GM23338 (cell line): Measurements from ENCODE around the gene NXPE4. TPM values are rescaled to one million over a fixed set of nuclear protein-coding genes. Genes with fewer than 3 reads are reported as not detected.

ENCODE experiments used
- ATAC-seq: fragments of 200-7000 bp; cut with Tn5 transposase; 3 replicates; pipeline ENCODE4 v1.9.1; 2020
- DNase-seq: peaks from one replicate; pipeline ENCODE4 v3.0.0-alpha.2; 2015; ENCODE audit warnings: low spot score
- H2AFZ ChIP-seq: fragments of 200-600 bp; sonication (generic); 2 replicates; pipeline ENCODE4 v1.8.0; 2016; ENCODE audit warnings: antibody characterized with exemption, mild to moderate bottlenecking, moderate library complexity
- H3F3A ChIP-seq: fragments of 200-600 bp; sonication (generic); replicated peaks from 2 replicates; pipeline ENCODE4 v1.8.0; 2017; ENCODE audit warnings: antibody characterized with exemption, mixed run types, low read depth
- H3K27ac ChIP-seq: fragments of 200-600 bp; sonication (generic); 2 replicates; pipeline ENCODE4 v1.6.1; 2016; ENCODE audit warnings: low read depth
- H3K27me3 ChIP-seq: fragments of 200-600 bp; sonication (generic); 2 replicates; pipeline ENCODE4 v1.8.0; 2016; ENCODE audit warnings: mild to moderate bottlenecking, mixed run types, moderate library complexity; ENCODE audit not compliant: insufficient read depth
- H3K36me3 ChIP-seq: fragments of 200-600 bp; sonication (generic); 2 replicates; pipeline ENCODE4 v1.8.0; 2016; ENCODE audit warnings: mild to moderate bottlenecking; ENCODE audit not compliant: insufficient read depth
- H3K4me1 ChIP-seq: fragments of 200-600 bp; sonication (generic); 2 replicates; pipeline ENCODE4 v1.8.0; 2016; ENCODE audit warnings: mild to moderate bottlenecking, moderate library complexity; ENCODE audit not compliant: insufficient read depth
- H3K4me2 ChIP-seq: fragments of 200-600 bp; sonication (generic); 2 replicates; pipeline ENCODE4 v1.7.1; 2017; ENCODE audit warnings: mixed run types
- H3K4me3 ChIP-seq: fragments of 200-600 bp; sonication (generic); 2 replicates; pipeline ENCODE4 v1.6.1; 2016; ENCODE audit warnings: mixed run types
- H3K79me2 ChIP-seq: fragments of 200-600 bp; sonication (generic); replicated peaks from 2 replicates; pipeline ENCODE4 v1.8.0; 2017; ENCODE audit warnings: mild to moderate bottlenecking; ENCODE audit not compliant: insufficient read depth
- H3K9me2 ChIP-seq: fragments of 200-600 bp; sonication (generic); 2 replicates; pipeline ENCODE4 v1.8.0; 2017; ENCODE audit not compliant: insufficient read depth
- H4K20me1 ChIP-seq: fragments of 200-600 bp; sonication (generic); replicated peaks from 2 replicates; pipeline ENCODE4 v1.8.0; 2017; ENCODE audit warnings: mild to moderate bottlenecking; ENCODE audit not compliant: insufficient read depth
- H3K27ac Mint-ChIP-seq: 2 replicates; pipeline ENCODE4 v1.8.0; 2020; ENCODE audit warnings: inconsistent platforms, mild to moderate bottlenecking, moderate library complexity, mixed read lengths
- H3K27me3 Mint-ChIP-seq: 3 replicates; pipeline ENCODE4 v1.8.0; 2022; ENCODE audit warnings: low read depth, mild to moderate bottlenecking, moderate library complexity, mixed read lengths, inconsistent platforms; ENCODE audit not compliant: insufficient read depth, poor library complexity
- H3K36me3 Mint-ChIP-seq: 3 replicates; pipeline ENCODE4 v1.8.0; 2021; ENCODE audit warnings: low read depth, mild to moderate bottlenecking, inconsistent platforms, moderate library complexity, mixed read lengths
- H3K4me1 Mint-ChIP-seq: 3 replicates; pipeline ENCODE4 v1.8.0; 2020; ENCODE audit warnings: mild to moderate bottlenecking, inconsistent platforms, mixed read lengths
- H3K4me3 Mint-ChIP-seq: 3 replicates; pipeline ENCODE4 v1.8.0; 2021; ENCODE audit warnings: moderate library complexity, mild to moderate bottlenecking, inconsistent platforms, mixed read lengths
- H3K9me3 Mint-ChIP-seq: 3 replicates; pipeline ENCODE4 v1.8.0; 2020; ENCODE audit warnings: moderate library complexity, mild to moderate bottlenecking, inconsistent platforms, mixed read lengths
- EZH2 ChIP-seq: fragments of 200-600 bp; sonication (generic); IDR thresholded peaks from one replicate; pipeline ENCODE4 v1.8.0; 2017; ENCODE audit warnings: antibody characterized with exemption, mild to moderate bottlenecking, low read depth; ENCODE audit not compliant: unreplicated experiment
- REST ChIP-seq: IDR thresholded peaks from one replicate; pipeline ENCODE4 v1.6.1; 2018; ENCODE audit warnings: antibody characterized with exemption; ENCODE audit not compliant: unreplicated experiment
- ZNF114 ChIP-seq: fragments of 250-450 bp; sonication (Bioruptor Pico); IDR thresholded peaks from 2 replicates; pipeline ENCODE4 v1.5.0; 2020; ENCODE audit warnings: mild to moderate bottlenecking, moderate library complexity
- ZNF331 ChIP-seq: fragments of 250-450 bp; sonication (Bioruptor Pico); IDR thresholded peaks from 2 replicates; pipeline ENCODE4 v1.5.0; 2020; ENCODE audit warnings: low read depth, mild to moderate bottlenecking, moderate library complexity
- ZNF462 ChIP-seq: fragments of 250-450 bp; sonication (Bioruptor Pico); IDR thresholded peaks from 2 replicates; pipeline ENCODE4 v1.5.0; 2020; ENCODE audit warnings: mild to moderate bottlenecking, moderate library complexity
- polyA plus RNA-seq: library from polyadenylated mRNA; unstranded; fragments of >200 nt; fragmentation: Nextera tagmentation; extraction: Ambion mirVana; gene quantifications from 2 replicates; pipeline ENCODE4 v1.2.1, GENCODE V29; 2016
- total RNA-seq: library from RNA; depleted of rRNA; stranded (reverse); fragments of >200 nt; shearing (Covaris generic); gene quantifications from 2 replicates; pipeline ENCODE4 v1.2.3, GENCODE V29; 2014

The NXPE4 gene
- total and polyA plus RNA-seq, 2 experiments from 2014 or later: not detected

- peak; percentile 71 for TF ChIP-seq ZNF462
- TF ChIP-seq EZH2: no peak
These were observed 29.3 kb downstream of the NXPE4 start (continued) for GRCh38 chr11:114566276-114566675.

- no peak overlapping the region for H3K27ac ChIP-seq
- no peak overlapping the region for H2AFZ ChIP-seq
- H3K27ac Mint-ChIP-seq: no peak overlapping the region
- no peaks in the 10 kb centered on the region for H4K20me1 ChIP-seq
- no peaks in the 10 kb centered on the region for H3K27me3 ChIP-seq
- H3K4me3 Mint-ChIP-seq: no peak overlapping the region
- H3K4me2 ChIP-seq: no peak overlapping the region
- H3K79me2 ChIP-seq: no peaks in the 10 kb centered on the region
- H3K4me1 Mint-ChIP-seq: peaks cover 25% of the 10 kb centered on the region
- no peaks in the 10 kb centered on the region for H3K36me3 Mint-ChIP-seq
- peaks cover 3% of the 10 kb centered on the region for H3K27me3 Mint-ChIP-seq
- H3F3A ChIP-seq: no peaks in the 10 kb centered on the region
- H3K9me2 ChIP-seq: no peaks in the 10 kb centered on the region; the same call in 1 of the 2 replicates
- H3K9me3 Mint-ChIP-seq: no peaks in the 10 kb centered on the region
- H3K36me3 ChIP-seq: no peaks in the 10 kb centered on the region
- no peak overlapping the region for H3K4me3 ChIP-seq
- no peak for ATAC-seq
- no peak for DNase-seq
- peaks cover 14% of the 10 kb centered on the region for H3K4me1 ChIP-seq
- TF ChIP-seq ZNF331 (CRISPR knock-in tag) (no peak), ZNF462 (no peak), ZNF114 (CRISPR knock-in tag) (no peak), REST (no peak)
These were observed 30.8 kb downstream of the NXPE4 start for GRCh38 chr11:114564831-114565230.
